ENCODE data around the gene KRTAP10-3. TPM values are rescaled to one million over a fixed set of nuclear protein-coding genes. Genes with fewer than 3 reads are reported as not detected.

The KRTAP10-3 gene
- total and polyA plus RNA-seq, 9 of the 15 experiments (the other 6 are each of a cell fraction or from before 2014, with no cell fraction given), result not detected

- ChIA-PET POLR2A (no interaction called here), CTCF (ENCODE audit: low intra/inter-chr PET ratio) (no interaction called here)
- peaks cover 44 to 84% of the 10 kb centered on the region in 2 experiments for H3K27me3 ChIP-seq (ENCODE audit: control insufficient read depth in 2 of 2, insufficient read depth in 2 of 2, low read length in 2 of 2)
- FAIRE-seq (no peak), DNase-seq (ENCODE audit: extremely low read depth in 1 of 4, low spot score in 3 of 4) (no peak), ATAC-seq (no peak)
- in situ Hi-C loops (cut with MboI), result no loop called here
- H3K4me1 ChIP-seq (replicated peaks in 1 of 2; ENCODE audit: control insufficient read depth in 2 of 2, insufficient read depth in 2 of 2, low read length in 2 of 2), result peaks cover 0 to 16% of the 10 kb centered on the region in 2 experiments; a peak in 1 of 5 replicates
- no peaks in the 10 kb centered on the region for H3K36me3 ChIP-seq (ENCODE audit: control insufficient read depth, insufficient read depth, low read length)
- no peaks in the 10 kb centered on the region for H3K79me2 ChIP-seq (ENCODE audit: control insufficient read depth, insufficient read depth, low read length)
- no peak overlapping the region for H3K4me2 ChIP-seq (ENCODE audit: insufficient read depth, low read length)
- intact Hi-C loops (cut with micrococcal nuclease), result no loop called here
- H3K9me1 ChIP-seq (ENCODE audit: control insufficient read depth, insufficient read depth, low read length), result no peaks in the 10 kb centered on the region
- H3K9me3 ChIP-seq (replicated peaks; ENCODE audit: control insufficient read depth, insufficient read depth, low read depth, low read length), result peaks cover 12% of the 10 kb centered on the region; the same call in 1 of the 2 replicates
- H3K9ac ChIP-seq (ENCODE audit: insufficient read depth in 1 of 2, low read depth in 2 of 2, low read length in 2 of 2), result no peak overlapping the region; a peak in 1 of 4 replicates
- no peak overlapping the region for H3K4me3 ChIP-seq
- H4K20me1 ChIP-seq (replicated peaks; ENCODE audit: control insufficient read depth, insufficient read depth, low read length), result peaks cover 18% of the 10 kb centered on the region; the same call in 1 of the 2 replicates
- H2AFZ ChIP-seq (ENCODE audit: low read depth, low read length), result no peak overlapping the region
- no peak overlapping the region for H3K27ac ChIP-seq (ENCODE audit: extremely low read depth, low read depth, low read length)
- no TSS peak for BruUV-seq (replicated peaks)
- WGBS (ENCODE audit: insufficient coverage, low coverage, missing lambda C conversion rate), result 2% methylated on average over 17 of the region's 17 CpGs
- no peak for TF ChIP-seq CBFA2T3 (IDR thresholded peaks at IDR 0.05)
- no peak for TF ChIP-seq CCNT2 (IDR thresholded peaks at IDR 0.05; ENCODE audit: borderline replicate concordance, extremely low read depth, insufficient read length, low read depth, low read length)
- no peak for TF ChIP-seq ZNF407 (IDR thresholded peaks at IDR 0.05; ENCODE audit: low read depth)
- no peak for TF ChIP-seq FOXP1 (CRISPR knock-in tag; IDR thresholded peaks at IDR 0.05)
- no peak for TF ChIP-seq ZNF696 (CRISPR knock-in tag; conservative IDR thresholded peaks at IDR 0.05)
- TF ChIP-seq MXI1 (IDR thresholded peaks at IDR 0.05; ENCODE audit: low read depth, low read length), result no peak
- TF ChIP-seq ZNF134 (CRISPR knock-in tag; conservative IDR thresholded peaks at IDR 0.05), result no peak
- no peak for TF ChIP-seq ESRRA (IDR thresholded peaks at IDR 0.05; ENCODE audit: borderline replicate concordance, low read depth)
- TF ChIP-seq ILK (tag; IDR thresholded peaks at IDR 0.05; ENCODE audit: borderline replicate concordance, low read depth), result no peak
- no peak for TF ChIP-seq NR4A1 (CRISPR knock-in tag; IDR thresholded peaks at IDR 0.05)
- no peak for TF ChIP-seq NR4A1 (tag; IDR thresholded peaks at IDR 0.05)
- no peak for TF ChIP-seq ARID3A (IDR thresholded peaks at IDR 0.05; ENCODE audit: borderline replicate concordance, low read depth, low read length)
- no peak for TF ChIP-seq EHMT2 (IDR thresholded peaks at IDR 0.05)
- TF ChIP-seq BHLHE40 (IDR thresholded peaks at IDR 0.05; ENCODE audit: low read length), result no peak
- no peak for TF ChIP-seq NCOA1 (IDR thresholded peaks at IDR 0.05; ENCODE audit: low read depth)
- no peak for TF ChIP-seq OTX1 (CRISPR knock-in tag; IDR thresholded peaks at IDR 0.05)
These were observed 29.6 kb downstream of the KRTAP10-3 start for GRCh38 chr21:44529011-44529421.
